Upper lobe of right lung (tissue), 1 donor: ENCODE data around the gene KCTD19. TPM values are rescaled to one million over a fixed set of nuclear protein-coding genes. Genes with fewer than 3 reads are reported as not detected.

Experiments used
- ATAC-seq: fragments of 200-7000 bp; cut with Tn5 transposase; one replicate; pipeline ENCODE4 v1.9.1; 2020; ENCODE audit warnings: mild to moderate bottlenecking, moderate library complexity
- DNase-seq: peaks from one replicate; pipeline ENCODE4 v3.0.0-alpha.2; 2020
- H3K27ac ChIP-seq: fragments of 200-600 bp; one replicate; pipeline ENCODE4 v1.8.0; 2022
- H3K27me3 ChIP-seq: fragments of 200-600 bp; one replicate; pipeline ENCODE4 v1.8.0; 2022; ENCODE audit warnings: mild to moderate bottlenecking
- H3K36me3 ChIP-seq: fragments of 200-600 bp; one replicate; pipeline ENCODE4 v1.8.0; 2022
- H3K4me1 ChIP-seq: fragments of 200-600 bp; one replicate; pipeline ENCODE4 v1.8.0; 2022
- H3K4me3 ChIP-seq: fragments of 200-600 bp; one replicate; pipeline ENCODE4 v1.8.0; 2022; ENCODE audit warnings: mild to moderate bottlenecking
- H3K9me3 ChIP-seq: fragments of 200-600 bp; one replicate; pipeline ENCODE4 v1.8.0; 2022
- intact Hi-C: fragments of 100-400 bp; cut with DNase I; formaldehyde crosslinking; loops from one replicate; pipeline ENCODE4 v1.11.0; 2022
- total RNA-seq: library from RNA; stranded (reverse); fragmentation: NEBNext Ultra II Directional; extraction: Animal tissue kit (Norgen Biotek cat#: 25700); gene quantifications from one replicate; pipeline ENCODE4 v1.2.1, GENCODE V29; 2021
- TF ChIP-seq, protein P1 (sequence below): fragments of 200-600 bp; IDR thresholded peaks from one replicate; pipeline ENCODE4 v1.8.0; 2022; ENCODE audit warnings: antibody characterized with exemption
- donor health status: DM: no; HTN: yes; CAD: no; lungs with severe emphysema.

The KCTD19 gene
- total RNA-seq, 1 donor from 2014 or later, result 1.4 TPM

DNA sequence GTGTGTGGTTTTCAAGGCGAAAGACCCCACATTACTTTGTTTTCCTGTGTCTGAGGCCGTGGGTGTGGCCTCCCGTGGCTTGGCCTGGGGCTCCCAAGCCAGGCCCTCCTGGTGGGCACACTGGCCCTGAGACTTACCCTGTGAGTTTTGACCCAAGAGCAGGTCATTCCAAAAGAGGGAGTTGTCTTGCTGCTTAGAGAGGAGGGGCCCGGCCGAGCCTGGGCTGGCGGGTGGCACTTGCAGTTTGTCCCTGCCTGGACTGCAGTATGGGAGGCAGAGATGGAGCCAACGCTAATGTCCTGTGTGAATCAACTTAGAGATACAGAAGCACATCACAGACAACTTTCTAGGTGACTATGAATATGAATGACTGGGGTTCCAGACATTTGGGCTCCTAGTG lies 24.5 kb downstream of the KCTD19 start:
- Histone ChIP-seq H3K9me3 (no peaks in the 10 kb centered on the region), H3K36me3 (no peaks in the 10 kb centered on the region), H3K27me3 (no peaks in the 10 kb centered on the region), H3K27ac (no peak overlapping the region), H3K4me3 (no peak overlapping the region), H3K4me1 (no peaks in the 10 kb centered on the region)
- no peak for ATAC-seq
- no peak for DNase-seq
- TF ChIP-seq, protein P1, sequence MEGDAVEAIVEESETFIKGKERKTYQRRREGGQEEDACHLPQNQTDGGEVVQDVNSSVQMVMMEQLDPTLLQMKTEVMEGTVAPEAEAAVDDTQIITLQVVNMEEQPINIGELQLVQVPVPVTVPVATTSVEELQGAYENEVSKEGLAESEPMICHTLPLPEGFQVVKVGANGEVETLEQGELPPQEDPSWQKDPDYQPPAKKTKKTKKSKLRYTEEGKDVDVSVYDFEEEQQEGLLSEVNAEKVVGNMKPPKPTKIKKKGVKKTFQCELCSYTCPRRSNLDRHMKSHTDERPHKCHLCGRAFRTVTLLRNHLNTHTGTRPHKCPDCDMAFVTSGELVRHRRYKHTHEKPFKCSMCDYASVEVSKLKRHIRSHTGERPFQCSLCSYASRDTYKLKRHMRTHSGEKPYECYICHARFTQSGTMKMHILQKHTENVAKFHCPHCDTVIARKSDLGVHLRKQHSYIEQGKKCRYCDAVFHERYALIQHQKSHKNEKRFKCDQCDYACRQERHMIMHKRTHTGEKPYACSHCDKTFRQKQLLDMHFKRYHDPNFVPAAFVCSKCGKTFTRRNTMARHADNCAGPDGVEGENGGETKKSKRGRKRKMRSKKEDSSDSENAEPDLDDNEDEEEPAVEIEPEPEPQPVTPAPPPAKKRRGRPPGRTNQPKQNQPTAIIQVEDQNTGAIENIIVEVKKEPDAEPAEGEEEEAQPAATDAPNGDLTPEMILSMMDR, result no peak
- intact Hi-C loops, result no loop called here

GRCh38 chr16:67301080-67301782 lies 25.3 kb downstream of the KCTD19 start:
- no peaks in the 10 kb centered on the region for H3K4me1 ChIP-seq
- no peaks in the 10 kb centered on the region for H3K27me3 ChIP-seq
- H3K27ac ChIP-seq, result no peak overlapping the region
- intact Hi-C loops, result no loop called here
- no peaks in the 10 kb centered on the region for H3K9me3 ChIP-seq
- DNase-seq (peak; percentile 66), ATAC-seq (peak; percentile 28)
- no peaks in the 10 kb centered on the region for H3K36me3 ChIP-seq
- TF ChIP-seq, protein P1, result no peak
- no peak overlapping the region for H3K4me3 ChIP-seq

- no peak overlapping the region for H3K4me3 ChIP-seq
- intact Hi-C loops, result no loop called here
- no peaks in the 10 kb centered on the region for H3K36me3 ChIP-seq
- TF ChIP-seq, protein P1, result no peak
- H3K27ac ChIP-seq, result no peak overlapping the region
- H3K4me1 ChIP-seq, result no peaks in the 10 kb centered on the region
- ATAC-seq (no peak), DNase-seq (peak; percentile 61)
- no peaks in the 10 kb centered on the region for H3K9me3 ChIP-seq
- H3K27me3 ChIP-seq, result no peaks in the 10 kb centered on the region
Measured at GRCh38 chr16:67299269-67299668, 27.3 kb downstream of the KCTD19 start.

- no peaks in the 10 kb centered on the region for H3K36me3 ChIP-seq
Measured at GRCh38 chr16:67298277-67298676, 28.3 kb downstream of the KCTD19 start.

GRCh38 chr16:67296420-67296819 lies 30.1 kb downstream of the KCTD19 start:
- H3K27ac ChIP-seq, result no peak overlapping the region
- intact Hi-C loops, result no loop called here
- TF ChIP-seq, protein P1, result no peak
- no peak for DNase-seq
- no peak for ATAC-seq
- no peak overlapping the region for H3K4me3 ChIP-seq
- H3K4me1 ChIP-seq, result no peaks in the 10 kb centered on the region
- H3K27me3 ChIP-seq, result no peaks in the 10 kb centered on the region
- H3K9me3 ChIP-seq, result no peaks in the 10 kb centered on the region
- H3K36me3 ChIP-seq, result no peaks in the 10 kb centered on the region

More at GRCh38 chr16:67298277-67298676, 28.3 kb downstream of the KCTD19 start:
- TF ChIP-seq, protein P1, result no peak
- Histone ChIP-seq H3K27me3 (no peaks in the 10 kb centered on the region), H3K9me3 (no peaks in the 10 kb centered on the region), H3K27ac (no peak overlapping the region), H3K4me3 (no peak overlapping the region), H3K4me1 (no peaks in the 10 kb centered on the region)
- no peak for DNase-seq
- no peak for ATAC-seq
- intact Hi-C loops, result no loop called here
